SU-DHL-6 (cell line): Measurements from ENCODE around the gene MARK3.

Experiments
- CTCF ChIP-seq: fragments of 200-600 bp; sonication (generic); IDR thresholded peaks from one replicate; pipeline ENCODE4 v1.5.1; 2017; ENCODE audit warnings: antibody characterized with exemption, mild to moderate bottlenecking, low read length, moderate library complexity; ENCODE audit not compliant: insufficient read depth, poor library complexity, severe bottlenecking
- EZH2phosphoT487 ChIP-seq: fragments of 200-600 bp; sonication (generic), shearing (Covaris generic); conservative IDR thresholded peaks from 2 replicates; pipeline ENCODE4 v1.6.1; 2018; ENCODE audit warnings: mild to moderate bottlenecking, antibody characterized with exemption, low read length, moderate library complexity, mixed read lengths

DNA sequence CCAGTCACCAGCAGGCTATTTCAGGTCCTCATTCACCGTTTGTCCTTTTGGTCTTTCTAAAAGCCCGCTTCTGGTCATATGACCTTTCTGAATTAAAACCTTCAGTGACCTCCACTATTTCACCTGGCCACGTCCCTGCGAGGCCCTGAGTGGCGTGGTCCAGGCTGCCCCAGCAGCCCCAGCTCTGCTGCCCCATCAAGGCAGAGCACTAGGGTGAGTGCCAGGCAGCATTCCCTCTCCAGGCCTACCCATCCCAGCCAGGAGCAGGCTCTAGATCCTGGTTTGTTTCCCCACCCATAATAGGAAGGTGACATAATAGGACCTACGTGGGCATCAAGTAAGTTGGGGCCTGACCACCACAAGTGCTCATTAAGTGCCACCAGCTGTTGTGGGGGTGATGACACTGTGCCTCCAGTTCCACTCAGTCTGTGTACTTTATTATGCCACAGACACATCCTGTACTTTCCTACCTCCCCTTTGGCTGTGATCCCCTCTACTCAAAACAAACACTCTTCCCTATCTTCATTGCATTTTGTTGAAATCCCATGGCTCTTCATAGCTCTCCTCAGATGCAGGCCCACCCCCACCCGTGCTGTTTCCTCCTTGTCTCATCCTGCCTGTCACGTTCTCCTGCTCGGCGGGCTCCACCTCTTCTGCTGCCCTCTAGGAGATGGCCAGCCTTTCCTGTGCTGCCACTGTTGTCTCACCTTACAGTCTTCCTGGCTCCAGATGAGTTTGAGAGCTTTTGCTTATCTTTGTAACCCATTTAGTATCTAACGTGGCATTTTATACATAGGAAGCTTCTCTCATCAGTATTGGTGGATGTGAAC is 116.0 kb downstream of the MARK3 start:
- no peak for TF ChIP-seq CTCF
- no peak for TF ChIP-seq EZH2phosphoT487
